HEK293 (cell line): Measurements from ENCODE around the gene HOXB7.

Source experiments
- BCL11A ChIP-seq: fragments of 450-650 bp; formaldehyde crosslinking; IDR thresholded peaks from 2 replicates; pipeline ENCODE4 v1.5.1; 2016; ENCODE audit warnings: low read depth, missing biosample characterization, missing genetic modification characterization
- BCL11B ChIP-seq: fragments of 450-650 bp; formaldehyde crosslinking; IDR thresholded peaks from 2 replicates; pipeline ENCODE4 v1.5.1; 2016; ENCODE audit warnings: low read depth, missing biosample characterization, missing genetic modification characterization
- GLI4 ChIP-seq: fragments of 450-650 bp; formaldehyde crosslinking; IDR thresholded peaks from 2 replicates; pipeline ENCODE4 v1.5.1; 2016; ENCODE audit warnings: missing biosample characterization, missing genetic modification characterization
- GLIS2 ChIP-seq: fragments of 450-650 bp; formaldehyde crosslinking; IDR thresholded peaks from 2 replicates; pipeline ENCODE4 v1.5.1; 2016; ENCODE audit warnings: missing biosample characterization, missing genetic modification characterization
- IKZF3 ChIP-seq: fragments of 450-650 bp; IDR thresholded peaks from 2 replicates; pipeline ENCODE4 v1.5.0; 2018; ENCODE audit warnings: missing biosample characterization, mild to moderate bottlenecking, missing genetic modification characterization, moderate library complexity
- KLF1 ChIP-seq: fragments of 450-650 bp; formaldehyde crosslinking; IDR thresholded peaks from 2 replicates; pipeline ENCODE4 v1.5.1; 2016; ENCODE audit warnings: missing biosample characterization, missing genetic modification characterization
- KLF16 ChIP-seq: fragments of 450-650 bp; formaldehyde crosslinking; IDR thresholded peaks from 2 replicates; pipeline ENCODE4 v1.5.1; 2017; ENCODE audit warnings: missing biosample characterization, missing genetic modification characterization
- PATZ1 ChIP-seq: fragments of 450-650 bp; formaldehyde crosslinking; IDR thresholded peaks from 2 replicates; pipeline ENCODE4 v1.5.1; 2016; ENCODE audit warnings: missing biosample characterization, missing genetic modification characterization
- SP3 ChIP-seq: fragments of 450-650 bp; formaldehyde crosslinking; IDR thresholded peaks from 2 replicates; pipeline ENCODE4 v1.5.1; 2016; ENCODE audit warnings: missing biosample characterization, missing genetic modification characterization
- SP7 ChIP-seq: fragments of 450-650 bp; formaldehyde crosslinking; IDR thresholded peaks from 2 replicates; pipeline ENCODE4 v1.5.1; 2016; ENCODE audit warnings: missing biosample characterization, missing genetic modification characterization
- YY2 ChIP-seq: fragments of 450-650 bp; formaldehyde crosslinking; IDR thresholded peaks from 2 replicates; pipeline ENCODE4 v1.5.1; 2016; ENCODE audit warnings: missing biosample characterization, missing genetic modification characterization
- ZBTB10 ChIP-seq: fragments of 450-650 bp; formaldehyde crosslinking; IDR thresholded peaks from 2 replicates; pipeline ENCODE4 v1.5.1; 2016; ENCODE audit warnings: missing biosample characterization, missing genetic modification characterization
- ZBTB17 ChIP-seq: fragments of 450-650 bp; formaldehyde crosslinking; IDR thresholded peaks from 2 replicates; pipeline ENCODE4 v1.5.1; 2016; ENCODE audit warnings: missing biosample characterization, missing genetic modification characterization
- ZNF112 ChIP-seq: fragments of 450-650 bp; formaldehyde crosslinking; IDR thresholded peaks from 2 replicates; pipeline ENCODE4 v1.5.0; 2017; ENCODE audit warnings: missing biosample characterization, missing genetic modification characterization
- ZNF140 ChIP-seq: fragments of 450-650 bp; formaldehyde crosslinking; IDR thresholded peaks from 2 replicates; pipeline ENCODE4 v1.5.1; 2016; ENCODE audit warnings: missing biosample characterization, missing genetic modification characterization
- ZNF16 ChIP-seq: fragments of 450-650 bp; formaldehyde crosslinking; IDR thresholded peaks from 2 replicates; pipeline ENCODE4 v1.5.1; 2016; ENCODE audit warnings: low read depth, missing biosample characterization, missing genetic modification characterization
- ZNF174 ChIP-seq: fragments of 450-650 bp; formaldehyde crosslinking; IDR thresholded peaks from 2 replicates; pipeline ENCODE4 v1.5.0; 2017; ENCODE audit warnings: missing biosample characterization, mild to moderate bottlenecking, missing genetic modification characterization
- ZNF214 ChIP-seq: fragments of 450-650 bp; formaldehyde crosslinking; IDR thresholded peaks from 2 replicates; pipeline ENCODE4 v1.5.1; 2017; ENCODE audit warnings: missing biosample characterization, mild to moderate bottlenecking, missing genetic modification characterization, borderline replicate concordance
- ZNF354C ChIP-seq: fragments of 450-650 bp; formaldehyde crosslinking; IDR thresholded peaks from 2 replicates; pipeline ENCODE4 v1.5.1; 2016; ENCODE audit warnings: missing biosample characterization, missing genetic modification characterization, low read depth, borderline replicate concordance
- ZNF391 ChIP-seq: fragments of 450-650 bp; formaldehyde crosslinking; IDR thresholded peaks from 2 replicates; pipeline ENCODE4 v1.5.1; 2016; ENCODE audit warnings: low read depth, missing biosample characterization, missing genetic modification characterization, borderline replicate concordance
- ZNF529 ChIP-seq: fragments of 450-650 bp; formaldehyde crosslinking; IDR thresholded peaks from 2 replicates; pipeline ENCODE4 v1.5.1; 2017; ENCODE audit warnings: missing genetic modification characterization, missing biosample characterization; ENCODE audit not compliant: insufficient replicate concordance
- ZNF548 ChIP-seq: fragments of 450-650 bp; formaldehyde crosslinking; IDR thresholded peaks from 2 replicates; pipeline ENCODE4 v1.5.1; 2016; ENCODE audit warnings: missing biosample characterization, missing genetic modification characterization
- ZNF561 ChIP-seq: fragments of 450-650 bp; IDR thresholded peaks from 2 replicates; pipeline ENCODE4 v1.5.1; 2018; ENCODE audit warnings: missing biosample characterization, missing genetic modification characterization, borderline replicate concordance
- ZNF596 ChIP-seq: fragments of 450-650 bp; IDR thresholded peaks from 2 replicates; pipeline ENCODE4 v1.5.0; 2018; ENCODE audit warnings: missing biosample characterization, mild to moderate bottlenecking, missing genetic modification characterization, moderate library complexity
- ZNF600 ChIP-seq: fragments of 450-650 bp; formaldehyde crosslinking; IDR thresholded peaks from 2 replicates; pipeline ENCODE4 v1.5.1; 2016; ENCODE audit warnings: missing biosample characterization, missing genetic modification characterization
- ZNF621 ChIP-seq: fragments of 450-650 bp; formaldehyde crosslinking; IDR thresholded peaks from 2 replicates; pipeline ENCODE4 v1.5.1; 2017; ENCODE audit warnings: missing biosample characterization, missing genetic modification characterization
- ZNF629 ChIP-seq: fragments of 450-650 bp; formaldehyde crosslinking; IDR thresholded peaks from 2 replicates; pipeline ENCODE4 v1.5.1; 2017; ENCODE audit warnings: missing biosample characterization, missing genetic modification characterization
- ZNF639 ChIP-seq: fragments of 450-650 bp; formaldehyde crosslinking; IDR thresholded peaks from 2 replicates; pipeline ENCODE4 v1.5.1; 2016; ENCODE audit warnings: missing biosample characterization, missing genetic modification characterization
- ZNF645 ChIP-seq: fragments of 450-650 bp; formaldehyde crosslinking; IDR thresholded peaks from 2 replicates; pipeline ENCODE4; 2016; ENCODE audit warnings: missing biosample characterization, missing genetic modification characterization
- ZNF785 ChIP-seq: fragments of 450-650 bp; formaldehyde crosslinking; IDR thresholded peaks from 2 replicates; pipeline ENCODE4 v1.5.1; 2016; ENCODE audit warnings: missing biosample characterization, missing genetic modification characterization
- ZNF837 ChIP-seq: fragments of 450-650 bp; formaldehyde crosslinking; IDR thresholded peaks from 2 replicates; pipeline ENCODE4 v1.5.1; 2016; ENCODE audit warnings: missing biosample characterization, missing genetic modification characterization
- ZSCAN16 ChIP-seq: fragments of 450-650 bp; formaldehyde crosslinking; IDR thresholded peaks from 2 replicates; pipeline ENCODE4 v1.5.1; 2016; ENCODE audit warnings: missing biosample characterization, missing genetic modification characterization
- TF ChIP-seq, protein P1 (sequence below): fragments of 450-650 bp; formaldehyde crosslinking; IDR thresholded peaks from 2 replicates; pipeline ENCODE4 v1.5.1; 2016; ENCODE audit warnings: missing biosample characterization, missing genetic modification characterization

Gene HOXB7

DNA sequence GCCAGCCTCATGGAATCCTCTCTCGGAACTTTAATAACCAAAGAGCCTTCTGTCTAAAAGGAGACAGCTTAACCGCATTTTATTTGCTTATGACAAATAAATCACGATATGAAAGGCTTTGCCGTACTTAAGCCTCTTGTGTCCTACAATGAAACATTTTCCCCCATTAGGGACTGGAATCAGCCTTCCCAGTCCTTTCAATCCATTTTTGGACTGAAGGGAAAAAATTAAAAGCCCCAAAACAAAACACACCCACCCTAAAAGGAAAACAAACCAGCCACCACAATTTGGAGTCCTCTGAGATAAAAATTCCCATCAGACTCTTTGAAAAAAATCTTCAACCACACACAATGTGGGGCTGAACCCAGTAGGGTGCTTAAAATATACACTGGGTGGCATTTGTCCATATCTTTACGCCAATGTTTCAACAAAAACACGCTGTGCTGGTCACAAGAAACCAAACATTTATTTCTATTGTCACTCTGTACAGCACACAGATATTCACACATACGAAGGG lies 35.7 kb downstream of the HOXB7 start (continued):
- no peak for TF ChIP-seq ZBTB10 (tag by site-specific recombination)
- no peak for TF ChIP-seq YY2
- TF ChIP-seq ZNF529 (tag by site-specific recombination): no peak
- no peak; the same call in 1 of the 2 replicates for TF ChIP-seq ZNF639 (tag by site-specific recombination)
- no peak for TF ChIP-seq ZNF112
- peak; percentile 59; the same call in 1 of the 2 replicates for TF ChIP-seq ZNF596 (tag by site-specific recombination)
- no peak for TF ChIP-seq ZNF548 (tag by site-specific recombination)
- peak; percentile 59 for TF ChIP-seq ZNF629 (tag by site-specific recombination)
- no peak for TF ChIP-seq GLI4 (tag by site-specific recombination)
- peak; percentile 85 for TF ChIP-seq SP7 (tag by site-specific recombination)
- TF ChIP-seq ZNF174: no peak
- 0 out of 2 replicates have a peak, but pooled peaks have one; percentile 33 for TF ChIP-seq ZNF600
- TF ChIP-seq BCL11B: peak; percentile 67; the same call in 1 of the 2 replicates
- no peak for TF ChIP-seq SP3
- TF ChIP-seq ZNF16 (tag by site-specific recombination): no peak
- TF ChIP-seq BCL11A: peak; percentile 81; the same call in 1 of the 2 replicates
- 0 out of 2 replicates have a peak, but pooled peaks have one; percentile 61 for TF ChIP-seq ZNF645 (tag by site-specific recombination)
- TF ChIP-seq, protein P1, sequence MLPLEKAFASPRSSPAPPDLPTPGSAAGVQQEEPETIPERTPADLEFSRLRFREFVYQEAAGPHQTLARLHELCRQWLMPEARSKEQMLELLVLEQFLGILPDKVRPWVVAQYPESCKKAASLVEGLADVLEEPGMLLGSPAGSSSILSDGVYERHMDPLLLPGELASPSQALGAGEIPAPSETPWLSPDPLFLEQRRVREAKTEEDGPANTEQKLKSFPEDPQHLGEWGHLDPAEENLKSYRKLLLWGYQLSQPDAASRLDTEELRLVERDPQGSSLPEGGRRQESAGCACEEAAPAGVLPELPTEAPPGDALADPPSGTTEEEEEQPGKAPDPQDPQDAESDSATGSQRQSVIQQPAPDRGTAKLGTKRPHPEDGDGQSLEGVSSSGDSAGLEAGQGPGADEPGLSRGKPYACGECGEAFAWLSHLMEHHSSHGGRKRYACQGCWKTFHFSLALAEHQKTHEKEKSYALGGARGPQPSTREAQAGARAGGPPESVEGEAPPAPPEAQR (tag by site-specific recombination): no peak
- TF ChIP-seq ZNF140 (tag by site-specific recombination): no peak
- TF ChIP-seq ZNF354C (tag by site-specific recombination): no peak
- TF ChIP-seq ZNF785 (tag by site-specific recombination): no peak
- TF ChIP-seq ZNF561 (tag by site-specific recombination): peak; percentile 76; the same call in 1 of the 2 replicates
- TF ChIP-seq GLIS2: no peak
- peak; percentile 78 for TF ChIP-seq PATZ1
- TF ChIP-seq KLF16 (tag by site-specific recombination): no peak
- peak; percentile 85; the same call in 1 of the 2 replicates for TF ChIP-seq ZNF391
- TF ChIP-seq IKZF3 (tag by site-specific recombination): peak; percentile 95
- no peak for TF ChIP-seq ZNF837
- no peak for TF ChIP-seq ZNF621
- no peak; the same call in 1 of the 2 replicates for TF ChIP-seq ZSCAN16 (tag by site-specific recombination)
- TF ChIP-seq ZBTB17: peak; percentile 72; the same call in 1 of the 2 replicates
- TF ChIP-seq ZNF214: no peak
- TF ChIP-seq KLF1: peak; percentile 95
